Measurements from ENCODE around the gene SCIMP. TPM values are rescaled to one million over a fixed set of nuclear protein-coding genes. Genes with fewer than 3 reads are reported as not detected.

The SCIMP gene
- polyA plus RNA-seq, 2 of the 4 experiments (the other 2 are of a cell fraction), result not detected

DNA sequence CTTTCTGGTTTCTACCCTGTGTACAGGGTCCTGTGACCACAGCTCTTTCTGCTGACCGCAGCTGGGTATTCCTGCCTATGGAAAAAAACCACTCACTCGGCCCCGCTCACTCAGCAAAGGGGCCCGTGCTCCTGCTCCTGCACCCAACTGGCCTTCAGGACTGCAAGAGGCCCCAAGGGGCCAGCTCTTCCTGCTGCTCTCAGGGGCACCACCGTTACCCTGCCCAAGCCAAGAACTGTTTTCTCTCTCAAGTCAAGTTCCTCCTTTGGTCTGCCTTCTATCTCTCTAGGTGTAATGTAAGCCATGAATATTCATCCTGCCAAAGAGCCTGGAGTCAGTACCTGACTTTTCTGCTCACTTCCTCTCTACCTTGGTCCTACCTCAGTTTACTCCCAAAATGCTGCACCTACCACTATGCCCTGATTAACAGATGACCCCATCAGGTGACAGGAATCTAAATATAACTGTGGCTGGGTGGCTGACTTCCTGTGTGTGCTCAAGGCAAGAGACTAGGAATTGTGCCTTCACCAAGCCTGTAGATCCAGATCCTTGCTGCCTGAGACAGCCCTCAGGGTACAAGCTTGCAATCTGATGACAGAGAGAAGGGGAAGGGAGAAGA lies 20.4 kb upstream of the SCIMP start:
- Histone ChIP-seq H3K4me3 (no peak overlapping the region), H3K4me2 (no peak overlapping the region), H3K27ac (no peak overlapping the region), H3K4me1 (no peaks in the 10 kb centered on the region), H3K9me3 (no peaks in the 10 kb centered on the region)
- no peak for DNase-seq (ENCODE audit: low read depth in 1 of 2, low spot score in 1 of 2)
- FAIRE-seq, result no peak
- ATAC-seq, result peak in 1 of 2 experiments; percentile 30; a peak in 1 of 6 replicates
- TF ChIP-seq TFCP2L1 (CRISPR knock-in tag; IDR thresholded peaks at IDR 0.05) (no peak), RARB (CRISPR knock-in tag; IDR thresholded peaks at IDR 0.05) (no peak), FOSL2 (IDR thresholded peaks at IDR 0.05) (no peak), FOSL2 (CRISPR knock-in tag; IDR thresholded peaks at IDR 0.05) (no peak), CHD2 (IDR thresholded peaks at IDR 0.05; ENCODE audit: low read length, partially characterized antibody) (no peak), EHF (CRISPR knock-in tag; IDR thresholded peaks at IDR 0.05) (no peak), HOXA7 (CRISPR knock-in tag; IDR thresholded peaks at IDR 0.05) (no peak), RAD21 (conservative IDR thresholded peaks at IDR 0.05 in 1 of 2, IDR thresholded peaks at IDR 0.05 in 1 of 2) (no peak), PHF8 (IDR thresholded peaks at IDR 0.05; ENCODE audit: borderline replicate concordance, low read depth) (no peak), EHMT2 (IDR thresholded peaks at IDR 0.05; ENCODE audit: low read depth) (no peak), HOXB5 (CRISPR knock-in tag; IDR thresholded peaks at IDR 0.05) (no peak), HEYL (CRISPR knock-in tag; IDR thresholded peaks at IDR 0.05) (no peak), ZSCAN20 (CRISPR knock-in tag; IDR thresholded peaks at IDR 0.05) (no peak), SMC3 (IDR thresholded peaks at IDR 0.05) (no peak), MYC (IDR thresholded peaks at IDR 0.05; ENCODE audit: borderline replicate concordance, low read length) (no peak), KDM5A (IDR thresholded peaks at IDR 0.05) (no peak), ZFP36 (IDR thresholded peaks at IDR 0.05; ENCODE audit: borderline replicate concordance, partially characterized antibody) (no peak), CBX8 (IDR thresholded peaks at IDR 0.05) (no peak)
- TF ChIP-seq, protein P1, sequence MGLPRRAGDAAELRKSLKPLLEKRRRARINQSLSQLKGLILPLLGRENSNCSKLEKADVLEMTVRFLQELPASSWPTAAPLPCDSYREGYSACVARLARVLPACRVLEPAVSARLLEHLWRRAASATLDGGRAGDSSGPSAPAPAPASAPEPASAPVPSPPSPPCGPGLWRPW (IDR thresholded peaks at IDR 0.05), result no peak
- WGBS (ENCODE audit: missing lambda C conversion rate), result 69% methylated on average over 5 of the region's 5 CpGs
- ChIA-PET POLR2A (no interaction called here), CTCF (interaction anchor here (1.2 to 2.9 kb wide), 4 partner anchors 13 to 1180 kb away, joined by 3 to 10 read pairs (median 4); partner anchors contain the start of genes AIPL1 and C1QBP)

DNA sequence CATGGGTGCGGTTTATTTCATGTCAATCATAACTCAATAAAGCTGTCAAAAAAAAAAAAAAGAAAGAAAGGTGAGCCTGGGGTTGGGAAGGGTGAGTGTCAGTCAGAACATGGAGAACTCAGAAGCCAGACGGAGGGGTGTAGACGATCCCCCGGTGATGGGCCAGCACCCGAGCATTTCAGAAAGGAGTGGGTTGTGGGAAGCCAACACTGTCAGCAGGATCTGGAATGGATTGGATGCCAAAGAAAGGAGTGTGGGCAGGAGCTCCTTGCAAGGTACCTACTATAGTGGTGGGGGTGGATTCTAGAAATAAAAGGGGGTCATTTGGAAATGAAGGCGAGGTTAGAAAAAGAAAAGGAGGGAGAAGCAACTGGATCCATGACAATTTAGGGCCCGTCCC lies 19.8 kb upstream of the SCIMP start:
- Histone ChIP-seq H3K4me2 (no peak overlapping the region), H3K9me3 (no peaks in the 10 kb centered on the region), H3K4me1 (no peaks in the 10 kb centered on the region), H3K27ac (no peak overlapping the region), H3K4me3 (no peak overlapping the region)
- 71% methylated on average over 7 of the region's 7 CpGs for WGBS (ENCODE audit: missing lambda C conversion rate)
- FAIRE-seq (no peak), DNase-seq (ENCODE audit: low read depth in 1 of 2, low spot score in 1 of 2) (no peak), ATAC-seq (no peak)
- ChIA-PET CTCF (interaction anchor here (0.9 to 2.9 kb wide), 5 partner anchors 14 to 1181 kb away, joined by 3 to 10 read pairs (median 3); partner anchors contain the start of genes AIPL1 and C1QBP), POLR2A (no interaction called here)
- TF ChIP-seq TFCP2L1 (CRISPR knock-in tag; IDR thresholded peaks at IDR 0.05) (no peak), KDM1A (IDR thresholded peaks at IDR 0.05; ENCODE audit: low read depth) (no peak), NR3C1 (IDR thresholded peaks at IDR 0.05) (no peak), KDM5A (IDR thresholded peaks at IDR 0.05) (no peak), MAZ (IDR thresholded peaks at IDR 0.05; ENCODE audit: borderline replicate concordance, low read depth, low read length) (no peak), ZSCAN20 (CRISPR knock-in tag; IDR thresholded peaks at IDR 0.05) (no peak), MYC (IDR thresholded peaks at IDR 0.05; ENCODE audit: borderline replicate concordance, low read length) (no peak)
- TF ChIP-seq, protein P2, sequence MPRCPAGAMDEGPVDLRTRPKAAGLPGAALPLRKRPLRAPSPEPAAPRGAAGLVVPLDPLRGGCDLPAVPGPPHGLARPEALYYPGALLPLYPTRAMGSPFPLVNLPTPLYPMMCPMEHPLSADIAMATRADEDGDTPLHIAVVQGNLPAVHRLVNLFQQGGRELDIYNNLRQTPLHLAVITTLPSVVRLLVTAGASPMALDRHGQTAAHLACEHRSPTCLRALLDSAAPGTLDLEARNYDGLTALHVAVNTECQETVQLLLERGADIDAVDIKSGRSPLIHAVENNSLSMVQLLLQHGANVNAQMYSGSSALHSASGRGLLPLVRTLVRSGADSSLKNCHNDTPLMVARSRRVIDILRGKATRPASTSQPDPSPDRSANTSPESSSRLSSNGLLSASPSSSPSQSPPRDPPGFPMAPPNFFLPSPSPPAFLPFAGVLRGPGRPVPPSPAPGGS (IDR thresholded peaks at IDR 0.05), result no peak
- TF ChIP-seq, protein P3, sequence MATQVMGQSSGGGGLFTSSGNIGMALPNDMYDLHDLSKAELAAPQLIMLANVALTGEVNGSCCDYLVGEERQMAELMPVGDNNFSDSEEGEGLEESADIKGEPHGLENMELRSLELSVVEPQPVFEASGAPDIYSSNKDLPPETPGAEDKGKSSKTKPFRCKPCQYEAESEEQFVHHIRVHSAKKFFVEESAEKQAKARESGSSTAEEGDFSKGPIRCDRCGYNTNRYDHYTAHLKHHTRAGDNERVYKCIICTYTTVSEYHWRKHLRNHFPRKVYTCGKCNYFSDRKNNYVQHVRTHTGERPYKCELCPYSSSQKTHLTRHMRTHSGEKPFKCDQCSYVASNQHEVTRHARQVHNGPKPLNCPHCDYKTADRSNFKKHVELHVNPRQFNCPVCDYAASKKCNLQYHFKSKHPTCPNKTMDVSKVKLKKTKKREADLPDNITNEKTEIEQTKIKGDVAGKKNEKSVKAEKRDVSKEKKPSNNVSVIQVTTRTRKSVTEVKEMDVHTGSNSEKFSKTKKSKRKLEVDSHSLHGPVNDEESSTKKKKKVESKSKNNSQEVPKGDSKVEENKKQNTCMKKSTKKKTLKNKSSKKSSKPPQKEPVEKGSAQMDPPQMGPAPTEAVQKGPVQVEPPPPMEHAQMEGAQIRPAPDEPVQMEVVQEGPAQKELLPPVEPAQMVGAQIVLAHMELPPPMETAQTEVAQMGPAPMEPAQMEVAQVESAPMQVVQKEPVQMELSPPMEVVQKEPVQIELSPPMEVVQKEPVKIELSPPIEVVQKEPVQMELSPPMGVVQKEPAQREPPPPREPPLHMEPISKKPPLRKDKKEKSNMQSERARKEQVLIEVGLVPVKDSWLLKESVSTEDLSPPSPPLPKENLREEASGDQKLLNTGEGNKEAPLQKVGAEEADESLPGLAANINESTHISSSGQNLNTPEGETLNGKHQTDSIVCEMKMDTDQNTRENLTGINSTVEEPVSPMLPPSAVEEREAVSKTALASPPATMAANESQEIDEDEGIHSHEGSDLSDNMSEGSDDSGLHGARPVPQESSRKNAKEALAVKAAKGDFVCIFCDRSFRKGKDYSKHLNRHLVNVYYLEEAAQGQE (IDR thresholded peaks at IDR 0.05), result no peak

Data from A549 (cell line).